Left forelimb (tissue), 1 donor: Measurements from ENCODE around the gene ZXDA.

Experiments used
- DNase-seq: peaks from one replicate; pipeline ENCODE4 v3.0.0-alpha.2; 2018; ENCODE audit warnings: low spot score

Gene ZXDA

DNA sequence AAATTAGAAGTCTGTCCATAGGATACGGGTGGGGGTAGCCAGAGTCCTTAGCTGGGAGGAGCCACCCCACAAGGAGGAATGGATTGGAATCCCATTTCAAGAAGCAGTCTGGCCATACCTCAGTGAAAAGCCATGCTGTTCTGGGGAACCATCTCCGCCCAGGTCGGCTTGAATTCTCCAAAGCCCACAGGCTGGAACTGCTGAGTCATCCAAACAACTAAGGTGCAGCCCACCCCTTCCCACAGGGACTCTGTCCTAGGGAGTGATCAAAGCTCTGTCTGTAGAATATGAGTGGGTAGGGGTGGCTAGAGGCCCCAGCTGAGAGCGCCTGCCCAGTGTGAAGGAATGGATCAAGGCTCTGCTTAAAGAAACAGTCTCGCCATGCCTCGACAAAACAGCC lies 38.8 kb downstream of the ZXDA start:
- DNase-seq, result no peak
